ENCODE measurements around the gene ZNF497.

- TF ChIP-seq POLR2A (IDR thresholded peaks at IDR 0.05) (no peak), POLR2AphosphoS5 (IDR thresholded peaks at IDR 0.05) (no peak), CTCF (IDR thresholded peaks at IDR 0.05) (no peak)
These were observed 45.0 kb downstream of the ZNF497 start for GRCh38 chr19:58317476-58318072.
